HepG2 (cell line): Measurements from ENCODE around the gene APOC1. TPM values are rescaled to one million over a fixed set of nuclear protein-coding genes. Genes with fewer than 3 reads are reported as not detected.

Experiments
- ATF6 ChIP-seq: sonication (generic); formaldehyde crosslinking; conservative IDR thresholded peaks from 2 replicates; pipeline ENCODE4 v1.4.0; 2020; ENCODE audit warnings: missing genetic modification reagents
- GATA4 ChIP-seq: sonication (generic); IDR thresholded peaks from 2 replicates; pipeline ENCODE4 v1.6.1; 2016; ENCODE audit warnings: antibody characterized with exemption, low read depth, borderline replicate concordance
- HCFC1 ChIP-seq: fragments of 150-350 bp; IDR thresholded peaks from 2 replicates; pipeline ENCODE4 v1.6.1; 2014; ENCODE audit warnings: low read depth, low read length
- JDP2 ChIP-seq: sonication (generic); formaldehyde crosslinking; IDR thresholded peaks from 2 replicates; pipeline ENCODE4 v1.8.1; 2022; ENCODE audit warnings: missing genetic modification reagents, borderline replicate concordance
- MEF2D ChIP-seq: sonication (generic); formaldehyde crosslinking; IDR thresholded peaks from 2 replicates; pipeline ENCODE4 v1.5.1; 2020; ENCODE audit warnings: mild to moderate bottlenecking, missing genetic modification reagents
- SMAD1 ChIP-seq: sonication (generic); formaldehyde crosslinking; IDR thresholded peaks from 2 replicates; pipeline ENCODE4 v1.4.0; 2020; ENCODE audit warnings: missing genetic modification reagents, low read depth, mild to moderate bottlenecking, borderline replicate concordance
- SMYD3 ChIP-seq: sonication (generic); formaldehyde crosslinking; IDR thresholded peaks from 2 replicates; pipeline ENCODE4 v1.8.1; 2023; ENCODE audit warnings: mild to moderate bottlenecking, missing genetic modification reagents
- SNAPC2 ChIP-seq: sonication (generic); formaldehyde crosslinking; IDR thresholded peaks from 2 replicates; pipeline ENCODE4 v1.8.1; 2022; ENCODE audit warnings: mild to moderate bottlenecking, missing genetic modification reagents
- TFDP1 ChIP-seq: IDR thresholded peaks from 2 replicates; pipeline ENCODE4 v1.6.1; 2016; ENCODE audit warnings: missing compliant biosample characterization, missing genetic modification reagents, borderline replicate concordance
- ZGPAT ChIP-seq: IDR thresholded peaks from 2 replicates; pipeline ENCODE4 v1.6.1; 2016; ENCODE audit warnings: mild to moderate bottlenecking
- ZNF101 ChIP-seq: sonication (generic); formaldehyde crosslinking; IDR thresholded peaks from 2 replicates; pipeline ENCODE4 v1.4.0; 2020; ENCODE audit warnings: mild to moderate bottlenecking, low read depth, missing genetic modification reagents, borderline replicate concordance
- ZNF619 ChIP-seq: sonication (generic); formaldehyde crosslinking; IDR thresholded peaks from 2 replicates; pipeline ENCODE4 v1.4.0; 2020; ENCODE audit warnings: mild to moderate bottlenecking, missing genetic modification reagents
- ZNF672 ChIP-seq: sonication (generic); formaldehyde crosslinking; IDR thresholded peaks from 2 replicates; pipeline ENCODE4 v1.8.1; 2022; ENCODE audit warnings: missing genetic modification reagents
- ZSCAN29 ChIP-seq: sonication (generic); formaldehyde crosslinking; conservative IDR thresholded peaks from 2 replicates; pipeline ENCODE4 v1.4.0; 2020; ENCODE audit warnings: mild to moderate bottlenecking, missing genetic modification reagents
- polyA plus RNA-seq, 8 experiments: library from polyadenylated mRNA; depleted of rRNA in 3 of 8; stranded (reverse) in 7 of 8; unstranded in 1 of 8; fragments of >200 nt; fragmentation: Illumina TruSeq in 4 of 8; extraction: Trizol in 4 of 8; gene quantifications; 2 replicates each; pipeline versions ENCODE4 v1.2.1 to v1.2.3, GENCODE V29; 2011 to 2016; ENCODE audit warnings: low read depth in 4 of 8, missing spikeins in 1 of 8, mixed read lengths in 1 of 8; ENCODE audit not compliant: insufficient read depth in 1 of 8
- total RNA-seq, 5 experiments: library from RNA; depleted of rRNA; stranded (reverse); fragments of >200 nt; fragmentation: Illumina TruSeq; extraction: Trizol; gene quantifications; 2 replicates each; pipeline ENCODE4 v1.2.3, GENCODE V29; 2016; ENCODE audit warnings: low read depth in 1 of 5
- TF ChIP-seq, protein P1 (sequence below): sonication (generic); formaldehyde crosslinking; IDR thresholded peaks from 2 replicates; pipeline ENCODE4 v1.4.0; 2020; ENCODE audit warnings: missing genetic modification reagents, borderline replicate concordance
- TF ChIP-seq, protein P2 (sequence below): sonication (generic); formaldehyde crosslinking; IDR thresholded peaks from 2 replicates; pipeline ENCODE4 v1.8.0; 2022; ENCODE audit warnings: mild to moderate bottlenecking, missing genetic modification reagents, moderate library complexity
- TF ChIP-seq, protein P3 (sequence below): sonication (generic); formaldehyde crosslinking; IDR thresholded peaks from 2 replicates; pipeline ENCODE4 v1.5.0; 2020; ENCODE audit warnings: missing genetic modification reagents

APOC1 gene
- total and polyA plus RNA-seq, 2 of the 13 experiments (the other 11 are each of a cell fraction or from before 2014, with no cell fraction given): 600 to 1,235 TPM

DNA sequence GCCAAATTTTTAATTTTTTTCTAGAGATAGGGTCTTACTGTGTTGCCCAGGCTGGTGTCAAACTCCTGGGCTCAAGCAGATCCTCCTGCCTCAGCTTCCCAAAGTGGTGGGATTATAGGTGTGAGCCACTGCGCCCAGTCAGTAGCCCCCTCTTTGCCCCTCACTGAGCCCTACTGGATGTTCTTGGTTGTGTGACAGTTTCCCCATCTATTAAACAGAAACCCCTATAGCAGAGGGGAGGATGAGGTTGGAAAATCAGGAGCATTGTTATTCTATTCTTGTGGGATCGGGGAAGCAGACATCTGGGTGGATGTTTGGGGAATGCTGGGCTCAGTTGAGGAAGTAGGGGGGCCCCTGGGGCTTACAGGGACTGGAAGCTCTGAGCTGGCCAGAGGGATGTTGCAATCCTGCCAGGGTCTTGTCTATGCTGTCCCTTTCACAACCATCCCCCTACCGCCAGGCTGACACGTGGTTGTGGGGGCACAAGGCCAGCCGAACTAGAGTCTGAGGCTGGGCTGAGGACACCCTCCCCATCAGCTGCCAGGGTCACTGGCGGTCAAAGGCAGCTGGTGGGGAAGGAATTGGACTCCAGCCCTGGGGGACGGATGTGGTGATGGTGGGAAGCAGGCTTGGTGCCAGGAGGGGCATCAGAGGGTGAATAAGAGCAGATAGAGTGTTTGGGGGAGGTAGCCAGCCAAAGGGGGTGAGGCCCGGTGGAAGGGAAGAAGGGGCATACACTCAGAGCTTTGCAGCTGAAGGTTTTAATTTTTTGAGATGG lies 10.9 kb downstream of the APOC1 start (continued):
- TF ChIP-seq ATF6 (CRISPR knock-in tag): peak; percentile 76; the same call in 1 of the 2 replicates
- TF ChIP-seq ZGPAT: peak; percentile 98
- TF ChIP-seq MEF2D (CRISPR knock-in tag): peak; percentile 94
- no peak for TF ChIP-seq HCFC1
- peak; percentile 62; the same call in 1 of the 2 replicates for TF ChIP-seq GATA4
- TF ChIP-seq SNAPC2 (CRISPR knock-in tag): peak; percentile 87
- TF ChIP-seq ZSCAN29 (CRISPR knock-in tag): peak; percentile 100
- peak; percentile 95 for TF ChIP-seq SMYD3 (CRISPR knock-in tag)
- peak; percentile 92 for TF ChIP-seq TFDP1 (CRISPR knock-in tag)
- no peak for TF ChIP-seq ZNF672 (CRISPR knock-in tag)
- 0 out of 2 replicates have a peak, but pooled peaks have one; percentile 61 for TF ChIP-seq ZNF619
- TF ChIP-seq, protein P1, sequence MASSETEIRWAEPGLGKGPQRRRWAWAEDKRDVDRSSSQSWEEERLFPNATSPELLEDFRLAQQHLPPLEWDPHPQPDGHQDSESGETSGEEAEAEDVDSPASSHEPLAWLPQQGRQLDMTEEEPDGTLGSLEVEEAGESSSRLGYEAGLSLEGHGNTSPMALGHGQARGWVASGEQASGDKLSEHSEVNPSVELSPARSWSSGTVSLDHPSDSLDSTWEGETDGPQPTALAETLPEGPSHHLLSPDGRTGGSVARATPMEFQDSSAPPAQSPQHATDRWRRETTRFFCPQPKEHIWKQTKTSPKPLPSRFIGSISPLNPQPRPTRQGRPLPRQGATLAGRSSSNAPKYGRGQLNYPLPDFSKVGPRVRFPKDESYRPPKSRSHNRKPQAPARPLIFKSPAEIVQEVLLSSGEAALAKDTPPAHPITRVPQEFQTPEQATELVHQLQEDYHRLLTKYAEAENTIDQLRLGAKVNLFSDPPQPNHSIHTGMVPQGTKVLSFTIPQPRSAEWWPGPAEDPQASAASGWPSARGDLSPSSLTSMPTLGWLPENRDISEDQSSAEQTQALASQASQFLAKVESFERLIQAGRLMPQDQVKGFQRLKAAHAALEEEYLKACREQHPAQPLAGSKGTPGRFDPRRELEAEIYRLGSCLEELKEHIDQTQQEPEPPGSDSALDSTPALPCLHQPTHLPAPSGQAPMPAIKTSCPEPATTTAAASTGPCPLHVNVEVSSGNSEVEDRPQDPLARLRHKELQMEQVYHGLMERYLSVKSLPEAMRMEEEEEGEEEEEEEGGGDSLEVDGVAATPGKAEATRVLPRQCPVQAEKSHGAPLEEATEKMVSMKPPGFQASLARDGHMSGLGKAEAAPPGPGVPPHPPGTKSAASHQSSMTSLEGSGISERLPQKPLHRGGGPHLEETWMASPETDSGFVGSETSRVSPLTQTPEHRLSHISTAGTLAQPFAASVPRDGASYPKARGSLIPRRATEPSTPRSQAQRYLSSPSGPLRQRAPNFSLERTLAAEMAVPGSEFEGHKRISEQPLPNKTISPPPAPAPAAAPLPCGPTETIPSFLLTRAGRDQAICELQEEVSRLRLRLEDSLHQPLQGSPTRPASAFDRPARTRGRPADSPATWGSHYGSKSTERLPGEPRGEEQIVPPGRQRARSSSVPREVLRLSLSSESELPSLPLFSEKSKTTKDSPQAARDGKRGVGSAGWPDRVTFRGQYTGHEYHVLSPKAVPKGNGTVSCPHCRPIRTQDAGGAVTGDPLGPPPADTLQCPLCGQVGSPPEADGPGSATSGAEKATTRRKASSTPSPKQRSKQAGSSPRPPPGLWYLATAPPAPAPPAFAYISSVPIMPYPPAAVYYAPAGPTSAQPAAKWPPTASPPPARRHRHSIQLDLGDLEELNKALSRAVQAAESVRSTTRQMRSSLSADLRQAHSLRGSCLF (CRISPR knock-in tag): no peak
- no peak; the same call in 1 of the 2 replicates for TF ChIP-seq JDP2
- TF ChIP-seq ZNF101 (CRISPR knock-in tag): no peak; the same call in 1 of the 2 replicates
- TF ChIP-seq, protein P2, sequence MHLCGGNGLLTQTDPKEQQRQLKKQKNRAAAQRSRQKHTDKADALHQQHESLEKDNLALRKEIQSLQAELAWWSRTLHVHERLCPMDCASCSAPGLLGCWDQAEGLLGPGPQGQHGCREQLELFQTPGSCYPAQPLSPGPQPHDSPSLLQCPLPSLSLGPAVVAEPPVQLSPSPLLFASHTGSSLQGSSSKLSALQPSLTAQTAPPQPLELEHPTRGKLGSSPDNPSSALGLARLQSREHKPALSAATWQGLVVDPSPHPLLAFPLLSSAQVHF (CRISPR knock-in tag): 0 out of 2 replicates have a peak, but pooled peaks have one; percentile 79
- TF ChIP-seq, protein P3, sequence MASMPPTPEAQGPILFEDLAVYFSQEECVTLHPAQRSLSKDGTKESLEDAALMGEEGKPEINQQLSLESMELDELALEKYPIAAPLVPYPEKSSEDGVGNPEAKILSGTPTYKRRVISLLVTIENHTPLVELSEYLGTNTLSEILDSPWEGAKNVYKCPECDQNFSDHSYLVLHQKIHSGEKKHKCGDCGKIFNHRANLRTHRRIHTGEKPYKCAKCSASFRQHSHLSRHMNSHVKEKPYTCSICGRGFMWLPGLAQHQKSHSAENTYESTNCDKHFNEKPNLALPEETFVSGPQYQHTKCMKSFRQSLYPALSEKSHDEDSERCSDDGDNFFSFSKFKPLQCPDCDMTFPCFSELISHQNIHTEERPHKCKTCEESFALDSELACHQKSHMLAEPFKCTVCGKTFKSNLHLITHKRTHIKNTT: no peak
- no peak for TF ChIP-seq SMAD1 (CRISPR knock-in tag)
